Caki2 (cell line): ENCODE measurements around the gene RPSA. TPM values are rescaled to one million over a fixed set of nuclear protein-coding genes. Genes with fewer than 3 reads are reported as not detected.

Source experiments
- DNase-seq: peaks from one replicate; pipeline ENCODE4 v3.0.0-alpha.2; 2015; ENCODE audit warnings: low read depth
- in situ Hi-C: cut with HindIII; loops from 2 replicates; pipeline ENCODE4 v1.10.0; 2016; ENCODE audit warnings: low sequenced_read_pairs, low pct_unique_long_range_greater_than_20kb, mixed read lengths
- total RNA-seq: library from RNA; depleted of rRNA; stranded (reverse); fragments of >200 nt; shearing (Covaris generic); gene quantifications from 2 replicates; pipeline ENCODE4 v1.2.3, GENCODE V29; 2014; ENCODE audit warnings: low replicate concordance

RPSA gene
- total RNA-seq, 1 experiment from 2014 or later = 1,136 TPM

DNA sequence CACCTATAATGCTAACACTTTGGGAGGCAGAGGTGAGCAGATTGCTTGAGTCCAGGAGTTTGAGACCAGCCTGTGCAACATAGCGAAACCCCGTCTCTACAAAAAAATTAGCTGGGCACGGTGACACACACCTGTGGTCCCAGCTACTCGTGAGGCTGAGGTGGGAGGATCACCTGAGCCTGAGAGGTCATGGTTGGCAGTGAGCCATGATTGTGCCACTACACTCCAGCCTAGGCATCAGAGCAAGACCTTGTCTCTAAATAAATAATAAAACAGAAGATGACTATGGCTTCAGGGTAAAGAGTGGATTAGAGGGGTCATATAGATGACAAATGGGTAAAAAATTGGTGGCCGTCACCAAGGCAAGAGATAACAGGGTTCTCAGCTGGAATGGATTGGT lies 20.2 kb upstream of the RPSA start:
- in situ Hi-C loops = no loop called here
- DNase-seq = no peak

DNA sequence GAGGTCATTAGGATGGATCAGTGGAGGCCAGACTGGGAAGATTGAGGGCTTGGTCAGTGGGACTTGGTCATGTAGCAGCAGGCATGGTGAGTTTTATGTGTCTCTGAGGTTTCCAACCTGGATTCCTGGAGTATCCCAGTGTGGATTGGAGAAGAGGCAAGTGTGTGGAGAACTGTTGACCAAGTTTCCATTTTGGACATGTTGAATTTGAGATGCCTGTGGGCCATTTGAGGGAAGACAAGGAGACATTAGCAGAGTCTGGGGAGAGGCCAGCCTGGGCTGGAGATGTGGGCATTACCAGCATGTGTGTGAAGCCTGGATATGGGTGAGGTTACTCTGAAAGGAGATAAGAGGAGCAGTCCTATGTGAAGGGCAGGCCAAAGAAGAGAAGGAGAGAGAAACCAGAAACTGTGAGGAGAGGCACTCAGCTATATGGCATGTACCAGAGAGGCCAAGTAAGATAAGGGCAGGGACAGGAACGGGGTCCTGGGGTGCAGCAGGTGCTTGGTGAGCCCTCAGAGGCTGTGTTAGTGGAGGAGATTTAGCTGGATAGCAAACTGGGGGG lies 19.0 kb upstream of the RPSA start:
- in situ Hi-C loops = no loop called here
- no peak for DNase-seq

- DNase-seq = no peak
- in situ Hi-C loops = no loop called here
Observed at GRCh38 chr3:39388153-39388552, 18.4 kb upstream of the RPSA start.

- no peak for DNase-seq
- in situ Hi-C loops = no loop called here
Observed at GRCh38 chr3:39388741-39389248, 17.7 kb upstream of the RPSA start.

DNA sequence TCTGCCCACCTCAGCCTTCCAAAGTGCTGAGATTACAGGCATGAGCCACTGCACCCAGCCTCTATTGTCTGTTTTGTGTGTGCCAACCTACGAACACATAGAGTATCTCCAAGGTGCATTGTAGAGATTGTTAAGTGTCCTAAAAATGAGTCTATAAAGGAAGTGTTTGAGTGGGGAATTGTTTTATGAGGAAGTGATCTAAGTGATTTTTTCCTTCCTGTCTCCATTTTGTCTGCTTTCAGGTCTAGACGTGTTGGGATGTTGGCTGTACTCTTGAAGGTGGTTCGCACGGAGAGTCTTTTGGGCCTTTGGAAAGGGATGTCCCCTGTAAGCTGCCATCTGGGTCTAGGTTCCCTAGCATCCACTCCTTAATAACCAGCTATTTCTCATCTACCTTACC lies 16.3 kb upstream of the RPSA start:
- DNase-seq = no peak
- in situ Hi-C loops = no loop called here

- no peak for DNase-seq
- in situ Hi-C loops = no loop called here
Observed at GRCh38 chr3:39396690-39397089, 9.8 kb upstream of the RPSA start.

- no peak for DNase-seq
- in situ Hi-C loops = no loop called here
Observed at GRCh38 chr3:39398700-39399099, 7.8 kb upstream of the RPSA start.

DNA sequence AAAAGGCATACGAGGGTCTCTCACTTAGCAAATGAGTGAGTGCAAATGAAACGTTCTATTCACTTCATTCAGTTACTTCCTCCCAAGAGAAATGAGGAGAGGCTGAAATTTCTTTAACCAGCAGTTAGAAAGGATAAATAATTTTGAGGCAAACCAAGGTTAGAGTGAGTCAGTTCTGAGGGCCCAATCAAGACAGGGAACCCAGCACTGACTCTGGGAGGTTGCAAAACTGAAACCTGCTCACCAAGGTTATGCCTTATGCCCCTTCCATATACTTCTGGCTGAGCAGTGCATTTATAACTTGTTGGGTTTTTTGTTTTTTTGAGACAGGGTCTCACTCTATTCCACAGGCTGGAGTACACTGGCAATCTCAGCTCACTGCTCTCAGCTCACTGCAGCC lies 4.5 kb upstream of the RPSA start:
- DNase-seq = no peak
- in situ Hi-C loops = no loop called here

DNA sequence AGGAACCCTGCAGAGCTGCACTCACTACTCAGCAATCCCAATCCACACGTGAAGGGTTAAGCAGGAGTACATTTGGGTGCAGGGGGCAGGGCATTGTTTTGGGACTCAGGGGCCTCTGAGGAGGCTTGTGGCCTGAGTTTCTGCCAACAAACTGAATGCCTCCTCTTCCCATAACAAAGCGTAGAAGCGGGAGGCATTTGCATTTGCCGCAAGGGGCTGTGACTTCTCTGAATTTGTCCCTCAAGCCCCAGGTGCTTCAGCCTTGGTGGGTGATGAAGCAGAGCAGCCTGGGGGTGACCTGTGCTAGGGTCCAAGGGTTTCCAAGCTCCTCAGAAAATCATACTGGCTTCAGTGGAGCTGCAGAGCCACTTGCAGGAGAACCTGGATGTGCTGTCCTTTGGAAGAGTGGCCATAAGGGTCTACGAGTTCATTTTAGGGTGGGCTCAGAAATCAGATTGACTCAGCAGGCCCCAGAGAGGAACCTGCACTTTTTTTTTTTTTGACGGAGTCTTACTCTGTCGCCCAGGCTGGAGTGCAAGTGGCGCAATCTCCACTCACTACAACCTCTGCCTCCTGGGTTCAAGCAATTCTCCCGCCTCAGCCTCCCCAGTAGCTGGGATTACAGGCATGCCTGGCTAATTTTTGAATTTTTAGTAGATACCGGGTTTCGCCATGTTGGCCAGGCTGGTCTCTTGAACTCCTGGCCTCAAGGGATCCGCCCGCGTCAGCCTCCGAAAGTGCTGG lies 1.4 kb upstream of the RPSA start:
- no peak for DNase-seq
- in situ Hi-C loops = no loop called here

- no peak for DNase-seq
- in situ Hi-C loops = no loop called here
Observed at GRCh38 chr3:39405687-39406367, 693 bp upstream of the RPSA start.

DNA sequence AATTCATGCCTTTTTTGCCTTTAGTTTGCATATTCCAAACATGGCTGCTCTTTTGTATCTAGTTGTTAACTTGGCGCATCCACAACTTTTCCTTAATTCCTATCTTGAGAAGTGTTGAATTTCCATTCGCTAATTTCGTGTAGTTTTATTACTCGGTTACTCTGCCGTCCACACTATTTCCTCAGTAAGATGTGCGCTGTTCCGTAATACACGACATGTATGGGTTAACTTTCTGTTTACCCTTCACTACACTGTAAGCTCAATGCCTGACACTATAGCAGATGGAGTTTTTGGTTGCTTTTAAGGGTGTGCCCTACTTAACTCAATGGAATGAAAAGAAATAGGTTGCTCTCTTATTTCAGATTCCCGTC lies 724 bp downstream of the RPSA start:
- DNase-seq = no peak
- in situ Hi-C loops = no loop called here

DNA sequence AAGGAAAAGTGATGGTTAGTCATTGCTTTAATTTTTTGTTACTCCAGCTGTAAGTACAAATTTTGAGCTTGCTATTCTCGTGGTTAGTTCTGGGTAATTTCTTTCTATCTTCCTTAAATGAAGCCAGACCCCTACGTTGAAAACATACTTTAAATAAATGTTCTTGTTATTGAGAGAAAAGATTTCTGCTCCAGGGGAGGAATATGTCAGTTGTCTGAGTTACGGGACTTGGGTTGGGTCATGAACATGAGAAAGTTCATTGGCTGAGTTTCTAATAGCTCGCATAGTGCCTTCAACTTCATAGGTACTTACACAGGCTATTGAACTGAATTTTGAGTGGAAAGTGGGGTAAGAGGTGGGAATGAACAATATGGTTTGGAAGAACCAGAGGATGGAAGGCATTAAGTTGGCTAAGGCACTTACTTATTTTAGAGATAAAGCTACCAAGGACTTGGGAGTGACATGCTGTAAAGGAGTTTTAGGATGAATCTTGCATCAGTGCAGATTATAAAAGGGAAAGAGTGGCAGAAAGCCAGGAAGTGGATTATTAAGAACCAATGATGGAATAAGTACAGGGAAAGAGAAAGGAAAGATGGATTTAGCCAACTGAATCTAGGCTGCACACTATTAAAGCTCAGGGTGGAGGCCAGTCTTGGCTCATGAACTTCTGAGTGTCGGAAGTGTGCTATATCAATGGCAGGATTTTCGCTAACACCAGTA lies 1.4 kb downstream of the RPSA start:
- no peak for DNase-seq
- in situ Hi-C loops = no loop called here

- DNase-seq = no peak
- in situ Hi-C loops = no loop called here
Observed at GRCh38 chr3:39408493-39409372, 2.2 kb downstream of the RPSA start.

- no peak for DNase-seq
- in situ Hi-C loops = no loop called here
Observed at GRCh38 chr3:39409514-39410136, 3.1 kb downstream of the RPSA start.

- in situ Hi-C loops = no loop called here
- DNase-seq = no peak
Observed at GRCh38 chr3:39410893-39411292, 4.4 kb downstream of the RPSA start.

- in situ Hi-C loops = no loop called here
- DNase-seq = no peak
Observed at GRCh38 chr3:39412668-39413260, 6.2 kb downstream of the RPSA start.

DNA sequence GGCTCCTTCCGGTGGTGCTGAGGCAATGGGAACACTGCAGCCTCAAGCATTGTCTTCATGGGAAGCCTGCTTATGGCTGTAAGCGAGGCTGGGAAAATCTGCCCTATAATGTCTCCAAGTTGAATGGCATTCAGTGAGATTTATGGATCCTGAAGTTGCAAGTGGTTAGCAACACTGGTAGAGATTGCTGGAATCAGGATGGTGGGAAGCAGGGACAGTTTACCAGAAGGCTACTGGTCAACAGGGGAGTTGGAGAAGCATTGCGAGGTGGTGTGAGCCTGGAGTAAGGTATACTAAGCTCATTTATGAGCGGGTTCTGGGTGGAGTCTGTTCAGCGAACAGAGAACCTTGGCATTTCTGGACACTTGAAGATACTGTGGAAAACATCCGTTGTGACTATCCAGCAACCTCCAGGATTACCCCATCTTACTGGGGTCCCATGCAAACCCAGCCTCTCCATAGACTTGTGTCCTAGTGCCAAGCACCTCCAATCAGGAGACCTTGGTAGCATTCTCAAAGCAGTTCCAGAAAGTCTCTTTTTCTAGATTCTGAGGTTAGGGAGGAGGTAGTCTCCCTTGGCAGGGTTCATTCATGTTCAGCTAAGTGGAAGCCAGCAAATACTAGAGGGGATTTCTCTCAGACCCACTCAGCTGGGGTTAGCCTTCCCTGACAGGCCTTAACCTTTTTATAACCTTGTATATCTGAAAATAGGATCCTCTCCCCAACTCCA lies 7.3 kb downstream of the RPSA start:
- in situ Hi-C loops = no loop called here
- no peak for DNase-seq
